Activated CD8-positive, alpha-beta memory T cell treated with anti-CD3 and anti-CD28 coated beads, Interleukin-2, amount 10 ng/mL, durations not matched to agents 7 days and 5 days (primary cell): ENCODE measurements around the gene UQCRH. TPM values are rescaled to one million over a fixed set of nuclear protein-coding genes. Genes with fewer than 3 reads are reported as not detected.
"Not testable (repeated sequence)": the region's sequence is repeated elsewhere in the genome, so short reads cannot be mapped to it uniquely, and the experiment has no call there.

Experiments used
- ATAC-seq: fragments of 150-1000 bp; cut with Tn5 transposase; one replicate; pipeline ENCODE4 v1.10.0; 2021; ENCODE audit warnings: moderate library complexity
- CTCF ChIA-PET: fragments of 350-600 bp; sonication (Branson Sonifier 250); formaldehyde crosslinking; loops from one replicate; lab custom pipeline; 2021; ENCODE audit warnings: antibody characterized with exemption; lab: Charles Lee
- DNase-seq: peaks from one replicate; pipeline ENCODE4 v3.0.0-alpha.2; 2020
- H3K27ac Mint-ChIP-seq: one replicate; pipeline ENCODE4 v1.8.0; 2021; ENCODE audit warnings: mild to moderate bottlenecking, mixed read lengths
- H3K27me3 Mint-ChIP-seq: one replicate; pipeline ENCODE4 v1.8.0; 2021; ENCODE audit warnings: mixed read lengths
- H3K36me3 Mint-ChIP-seq: one replicate; pipeline ENCODE4 v1.8.0; 2021; ENCODE audit warnings: mild to moderate bottlenecking, mixed read lengths
- H3K4me1 Mint-ChIP-seq: one replicate; pipeline ENCODE4 v1.8.0; 2021; ENCODE audit warnings: mixed read lengths
- H3K4me3 Mint-ChIP-seq: one replicate; pipeline ENCODE4 v1.8.0; 2021; ENCODE audit warnings: mild to moderate bottlenecking, moderate library complexity, mixed read lengths
- H3K9me3 Mint-ChIP-seq: one replicate; pipeline ENCODE4 v1.8.0; 2022; ENCODE audit warnings: low read depth, mixed read lengths
- total RNA-seq, 2 experiments: library from RNA; stranded (reverse); gene quantifications; one replicate each; pipeline ENCODE4 v1.2.3, GENCODE V29; 2021

Gene UQCRH
- total RNA-seq, 2 experiments from 2014 or later = 279 to 302 TPM

- not testable (repeated sequence) for H3K27me3 Mint-ChIP-seq, H3K4me3 Mint-ChIP-seq, H3K4me1 Mint-ChIP-seq, H3K27ac Mint-ChIP-seq, DNase-seq, H3K9me3 Mint-ChIP-seq, H3K36me3 Mint-ChIP-seq, ATAC-seq
- CTCF ChIA-PET = interaction anchor here (2.8 kb wide), 1 partner anchor 17 kb away, joined by 8 read pairs; no protein-coding TSS in a partner anchor
These were observed 26.3 kb downstream of the UQCRH start for GRCh38 chr1:46329807-46330206.

DNA sequence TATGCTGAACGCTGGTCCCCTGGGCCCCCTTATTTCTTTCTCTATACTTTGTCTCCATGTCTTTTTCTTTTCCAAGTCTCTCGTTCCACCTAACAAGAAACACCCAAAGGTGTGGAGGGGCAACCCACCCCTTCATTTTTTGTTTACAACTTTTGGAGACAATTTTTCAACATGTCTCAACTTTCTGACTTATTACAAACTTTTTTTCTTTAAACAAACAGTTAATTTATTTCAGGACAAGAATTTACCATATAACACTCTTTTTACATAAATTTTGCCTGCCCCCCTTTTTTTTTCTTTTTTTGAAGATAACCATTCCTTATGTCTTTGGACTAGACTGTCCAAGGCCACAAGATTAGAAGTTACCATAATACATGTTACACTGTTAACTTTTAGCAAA lies 26.9 kb downstream of the UQCRH start:
- H3K4me1 Mint-ChIP-seq, H3K27ac Mint-ChIP-seq, H3K9me3 Mint-ChIP-seq, H3K36me3 Mint-ChIP-seq, H3K27me3 Mint-ChIP-seq, DNase-seq, CTCF ChIA-PET, ATAC-seq, H3K4me3 Mint-ChIP-seq: not testable (repeated sequence)

DNA sequence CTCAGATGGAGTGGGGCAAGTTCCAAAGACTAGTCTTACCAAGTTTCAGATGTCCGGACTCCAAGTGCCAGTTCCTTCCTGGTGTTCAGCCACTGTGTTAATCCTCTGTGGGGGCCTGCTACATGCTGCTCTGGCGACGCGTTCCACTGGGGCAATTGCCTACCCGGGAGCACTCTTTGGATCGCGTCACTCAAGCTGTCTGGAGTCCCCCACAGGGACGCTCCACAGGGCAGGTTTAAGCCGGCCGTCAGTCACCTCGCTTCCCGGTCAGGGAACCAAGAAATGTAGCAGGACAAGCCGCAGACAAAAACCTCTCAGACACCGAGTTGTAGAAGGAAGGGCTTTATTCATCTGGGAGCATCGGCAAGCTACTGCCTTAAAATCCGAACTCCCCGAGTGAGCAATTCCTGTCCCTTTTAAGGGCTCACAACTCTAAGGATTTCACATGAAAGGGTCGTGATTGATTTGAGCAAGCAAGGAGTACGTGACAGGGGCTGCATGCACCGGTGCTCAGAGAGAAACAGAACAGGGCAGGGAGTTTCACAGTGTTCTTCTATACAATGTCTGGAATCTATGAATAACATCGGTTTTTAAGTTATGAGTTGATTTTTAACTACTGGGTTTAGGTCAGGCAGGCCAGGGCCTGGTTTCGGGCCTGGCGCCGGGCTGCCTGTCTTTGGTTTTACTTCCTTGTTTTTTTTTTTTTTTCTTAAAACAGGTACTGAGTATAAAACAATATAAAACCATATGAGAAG lies 28.5 kb downstream of the UQCRH start:
- H3K9me3 Mint-ChIP-seq, ATAC-seq, H3K36me3 Mint-ChIP-seq, DNase-seq, H3K27ac Mint-ChIP-seq, H3K27me3 Mint-ChIP-seq, H3K4me3 Mint-ChIP-seq, CTCF ChIA-PET, H3K4me1 Mint-ChIP-seq: not testable (repeated sequence)

DNA sequence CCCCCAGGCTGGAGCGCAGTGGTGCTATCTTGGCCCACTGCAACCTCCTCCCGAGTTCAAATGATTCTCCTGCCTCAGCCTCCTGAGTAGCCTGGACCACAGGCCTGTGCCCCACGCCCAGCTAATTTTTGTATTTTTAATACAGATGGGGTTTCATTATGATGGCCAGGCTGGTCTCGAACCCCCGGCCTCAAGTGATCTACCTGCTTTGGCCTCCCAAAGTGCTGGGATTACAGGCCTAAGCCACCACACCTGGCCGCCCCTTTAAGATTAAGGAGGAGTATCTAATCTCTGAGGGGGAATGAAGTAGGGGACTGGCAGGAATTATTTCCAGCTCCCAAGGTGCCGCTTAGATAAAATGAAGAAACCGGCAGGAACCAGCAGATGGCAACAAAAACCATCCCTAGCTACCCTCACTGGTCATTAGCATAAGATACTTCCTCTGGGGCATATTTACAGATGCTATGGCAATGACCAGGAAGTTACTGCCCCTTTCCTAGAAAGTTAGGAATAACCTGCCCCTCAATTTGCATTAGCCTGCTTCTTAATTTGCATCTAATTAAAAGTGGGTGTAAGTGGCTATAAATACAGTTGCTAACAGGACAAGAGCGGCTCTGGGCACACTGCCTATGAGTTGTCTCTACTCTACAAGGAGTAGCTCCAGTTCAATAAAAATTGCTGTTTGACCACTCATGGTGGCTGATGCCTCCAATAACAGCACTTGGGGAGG lies 30.0 kb downstream of the UQCRH start:
- no peaks in the 10 kb centered on the region for H3K9me3 Mint-ChIP-seq
- H3K27ac Mint-ChIP-seq = no peak overlapping the region
- no peaks in the 10 kb centered on the region for H3K36me3 Mint-ChIP-seq
- no peak overlapping the region for H3K4me3 Mint-ChIP-seq
- no peaks in the 10 kb centered on the region for H3K4me1 Mint-ChIP-seq
- ATAC-seq (no peak), DNase-seq (no peak)
- H3K27me3 Mint-ChIP-seq = no peaks in the 10 kb centered on the region
- CTCF ChIA-PET = interaction anchor here (0.7 to 1.8 kb wide), 8 partner anchors 8 to 196 kb away, joined by 3 to 17 read pairs (median 3); no protein-coding TSS in a partner anchor

DNA sequence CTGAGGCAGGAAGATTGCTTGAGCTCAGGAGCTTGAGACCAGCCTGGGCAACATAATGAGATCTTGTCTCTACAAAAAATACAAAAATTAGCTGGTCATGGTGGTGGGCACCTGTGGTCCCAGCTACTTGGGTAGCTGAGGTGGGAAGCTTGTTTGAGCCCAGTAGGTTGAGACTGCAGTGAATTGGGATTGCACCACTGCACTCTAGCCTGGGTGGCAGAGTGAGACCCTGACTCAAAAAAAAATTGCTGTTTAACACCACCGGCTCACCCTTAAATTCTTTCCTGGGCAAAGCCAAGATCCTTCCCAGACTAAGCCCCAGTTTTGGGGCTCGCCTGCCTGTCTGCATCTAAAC lies 30.5 kb downstream of the UQCRH start:
- H3K4me1 Mint-ChIP-seq = peaks cover 3% of the 10 kb centered on the region
- no peak overlapping the region for H3K4me3 Mint-ChIP-seq
- DNase-seq = no peak
- ATAC-seq = no peak
- H3K27ac Mint-ChIP-seq = no peak overlapping the region
- no peaks in the 10 kb centered on the region for H3K36me3 Mint-ChIP-seq
- no peaks in the 10 kb centered on the region for H3K27me3 Mint-ChIP-seq
- CTCF ChIA-PET = interaction anchor here (0.7 to 1.8 kb wide), 6 partner anchors 8 to 196 kb away, joined by 3 to 17 read pairs (median 4); no protein-coding TSS in a partner anchor
- H3K9me3 Mint-ChIP-seq = no peaks in the 10 kb centered on the region

DNA sequence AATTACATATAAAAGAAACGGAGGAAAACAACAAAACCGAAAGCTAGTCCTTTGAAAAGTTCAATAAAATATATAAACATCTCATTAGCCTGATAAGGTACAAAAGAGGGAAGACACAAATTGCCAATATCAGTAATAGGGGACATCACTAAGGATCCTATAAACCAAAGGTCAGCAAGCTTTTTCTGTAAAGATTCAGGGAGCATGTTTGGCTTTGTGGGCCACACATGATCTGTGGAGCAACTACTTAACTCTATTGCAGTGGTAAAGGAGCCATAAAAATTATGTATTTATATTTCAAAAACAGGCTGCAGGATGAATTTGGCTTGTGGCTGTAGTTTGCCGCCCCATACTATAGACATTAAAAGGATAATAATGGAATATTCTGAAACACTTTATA lies 31.6 kb downstream of the UQCRH start:
- ATAC-seq (no peak), DNase-seq (no peak)
- Mint-ChIP-seq H3K4me3 (no peak overlapping the region), H3K27ac (no peak overlapping the region), H3K36me3 (no peaks in the 10 kb centered on the region), H3K9me3 (no peaks in the 10 kb centered on the region), H3K4me1 (peaks cover 10% of the 10 kb centered on the region), H3K27me3 (no peaks in the 10 kb centered on the region)
- CTCF ChIA-PET = no interaction called here

GRCh38 chr1:46337409-46337808 lies 33.9 kb downstream of the UQCRH start:
- ATAC-seq, DNase-seq, CTCF ChIA-PET, H3K27me3 Mint-ChIP-seq, H3K4me3 Mint-ChIP-seq, H3K9me3 Mint-ChIP-seq, H3K27ac Mint-ChIP-seq, H3K36me3 Mint-ChIP-seq: not testable (repeated sequence)
- peaks cover 28% of the 10 kb centered on the region for H3K4me1 Mint-ChIP-seq

- Mint-ChIP-seq H3K4me1 (peaks cover 36% of the 10 kb centered on the region), H3K4me3 (peak within 1 kb of the TSS; percentile 100), H3K27ac (peak within 1 kb of the TSS; percentile 99), H3K27me3 (no peaks in the 10 kb centered on the region), H3K9me3 (no peaks in the 10 kb centered on the region), H3K36me3 (peaks cover 13% of the 10 kb centered on the region)
- ATAC-seq (peak; percentile 91), DNase-seq (peak; percentile 92)
- CTCF ChIA-PET = interaction anchor here (0.7 to 3.0 kb wide), 14 partner anchors 8 to 698 kb away, joined by 3 to 26 read pairs (median 4); partner anchors contain the start of genes LRRC41 and UQCRH
These were observed 37.1 kb downstream of the UQCRH start, which contains the start of gene NSUN4 for GRCh38 chr1:46340404-46341221. Gene NSUN4 (plus strand): TSS chr1:46340807. CDS start chr1:46340827, 20 bp downstream.

DNA sequence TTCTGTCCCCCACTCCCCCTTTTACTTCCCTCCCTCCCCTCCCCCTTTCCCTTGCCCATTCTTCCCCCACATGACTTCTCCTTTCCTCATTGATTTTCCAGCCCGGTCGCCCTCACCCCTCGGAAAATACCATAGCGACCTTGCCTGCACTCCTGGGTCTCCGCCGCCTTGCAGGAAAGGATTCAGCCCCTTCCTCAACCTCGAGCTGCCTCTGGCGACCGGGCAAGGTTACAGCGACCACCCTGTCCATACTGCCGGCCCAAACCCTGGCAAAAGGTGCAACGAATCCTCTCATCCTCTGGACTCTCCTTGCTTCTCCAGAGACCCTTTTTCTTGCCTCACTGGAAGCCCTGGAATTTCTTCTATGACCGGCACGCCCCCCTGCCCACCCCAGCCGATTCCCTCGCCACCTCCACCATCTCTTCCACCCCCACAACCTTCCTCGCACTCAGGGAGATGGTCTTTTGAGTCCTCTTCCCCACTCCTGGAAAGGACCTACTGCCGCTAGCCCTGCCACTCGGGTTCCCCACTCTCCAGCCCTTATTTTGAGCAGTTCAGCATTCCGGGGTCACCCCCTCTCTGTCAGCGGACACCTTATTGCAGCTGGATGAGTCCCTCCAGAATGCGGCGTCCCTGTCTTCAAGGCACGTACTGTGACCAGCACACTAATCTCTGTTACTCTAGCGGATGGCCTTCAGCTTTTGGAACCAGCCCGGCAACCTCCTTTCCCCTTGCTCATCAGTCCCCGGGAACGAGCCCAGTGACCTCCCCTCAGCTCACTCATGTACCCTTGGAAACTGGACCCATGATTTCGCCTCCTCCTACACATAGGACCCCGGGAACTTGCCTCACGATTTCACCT lies 38.0 kb downstream of the UQCRH start:
- H3K27ac Mint-ChIP-seq = peak overlapping the region; percentile 99
- CTCF ChIA-PET = interaction anchor here (0.9 to 3.0 kb wide), 9 partner anchors 7 to 95 kb away, joined by 3 to 26 read pairs (median 7); partner anchors contain the start of genes LRRC41, RAD54L and UQCRH
- ATAC-seq = no peak
- H3K36me3 Mint-ChIP-seq = peaks cover 15% of the 10 kb centered on the region
- no peaks in the 10 kb centered on the region for H3K27me3 Mint-ChIP-seq
- H3K4me3 Mint-ChIP-seq = peak overlapping the region; percentile 100
- H3K4me1 Mint-ChIP-seq = peaks cover 36% of the 10 kb centered on the region
- DNase-seq = no peak
- H3K9me3 Mint-ChIP-seq = no peaks in the 10 kb centered on the region

- Mint-ChIP-seq H3K27ac (peak overlapping the region; percentile 99), H3K27me3 (no peaks in the 10 kb centered on the region), H3K4me1 (peaks cover 36% of the 10 kb centered on the region), H3K9me3 (no peaks in the 10 kb centered on the region), H3K4me3 (peak overlapping the region; percentile 100), H3K36me3 (peaks cover 18% of the 10 kb centered on the region)
- DNase-seq (peak; percentile 48), ATAC-seq (no peak)
- CTCF ChIA-PET = interaction anchor here (1.4 to 3.0 kb wide), 5 partner anchors 9 to 95 kb away, joined by 3 to 26 read pairs (median 4); partner anchors contain the start of genes LRRC41, RAD54L and UQCRH
These were observed 38.7 kb downstream of the UQCRH start for GRCh38 chr1:46342084-46342656.

DNA sequence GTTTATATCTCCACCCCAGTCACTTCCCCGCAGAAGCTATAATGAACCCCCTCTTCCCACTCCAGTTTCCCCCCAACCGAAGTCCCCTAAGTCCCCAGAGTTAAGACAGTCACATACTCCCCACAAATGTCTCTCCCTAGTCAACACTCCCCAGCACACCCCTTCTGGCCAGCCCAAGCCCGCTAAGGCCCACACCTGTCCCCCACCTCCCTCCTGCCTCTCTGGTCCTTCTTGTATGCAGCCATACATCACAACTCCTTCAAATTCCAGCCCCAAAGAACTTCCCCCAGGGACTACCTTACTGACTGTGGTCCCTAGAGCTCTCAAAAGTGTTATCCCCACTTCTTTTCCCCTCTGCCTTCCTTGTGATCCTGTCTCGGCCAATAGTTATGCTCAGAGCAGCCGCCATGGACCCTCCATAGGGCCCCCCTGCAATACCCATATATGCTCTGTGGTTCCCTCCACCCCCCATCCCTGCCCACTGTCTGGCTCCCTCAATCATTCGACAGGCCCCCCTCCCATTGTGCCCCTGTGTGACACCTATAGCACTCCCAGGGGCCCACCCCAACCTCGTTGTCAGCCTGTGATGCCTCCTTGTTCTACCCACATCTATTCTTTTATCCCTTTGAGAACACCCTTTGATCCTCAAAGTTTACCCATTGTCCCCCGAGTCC lies 39.3 kb downstream of the UQCRH start:
- peaks cover 40% of the 10 kb centered on the region for H3K4me1 Mint-ChIP-seq
- ATAC-seq = no peak
- no peak for DNase-seq
- H3K27me3 Mint-ChIP-seq = no peaks in the 10 kb centered on the region
- peak overlapping the region; percentile 99 for H3K27ac Mint-ChIP-seq
- H3K36me3 Mint-ChIP-seq = peaks cover 23% of the 10 kb centered on the region
- H3K9me3 Mint-ChIP-seq = no peaks in the 10 kb centered on the region
- CTCF ChIA-PET = interaction anchor here (1.4 to 1.7 kb wide), 4 partner anchors 9 to 96 kb away, joined by 3 to 5 read pairs (median 4); partner anchors contain the start of gene RAD54L
- no peak overlapping the region for H3K4me3 Mint-ChIP-seq
